GM12891 (cell line): Measurements from ENCODE around the gene FHL2.
A peak's percentile ranks its signal among the peaks of the same experiment; 100 is the strongest.
"Not testable (repeated sequence)": the region's sequence is repeated elsewhere in the genome, so short reads cannot be mapped to it uniquely, and the experiment has no call there.

Experiments
- DNase-seq: peaks from one replicate; pipeline ENCODE4 v3.0.0; 2011; ENCODE audit warnings: low spot score; ENCODE audit not compliant: insufficient read length
- FAIRE-seq: peaks from 2 replicates; lab custom pipeline; 2011; peaks lifted over from hg19 to GRCh38; lab: Jason Lieb, UNC
- PAX5 ChIP-seq: IDR thresholded peaks from 2 replicates; pipeline ENCODE4 v1.6.1; 2011; ENCODE audit warnings: low read length, moderate library complexity, mild to moderate bottlenecking; ENCODE audit not compliant: insufficient read depth, severe bottlenecking
- POLR2A ChIP-seq: IDR thresholded peaks from 2 replicates; pipeline ENCODE4 v1.6.1; 2011; ENCODE audit warnings: low read depth, low read length, control low read depth
- POLR2AphosphoS5 ChIP-seq: IDR thresholded peaks from 2 replicates; pipeline ENCODE4 v1.6.1; 2011; ENCODE audit warnings: low read depth, low read length, control low read depth
- POU2F2 ChIP-seq: IDR thresholded peaks from 2 replicates; pipeline ENCODE4 v1.6.1; 2011; ENCODE audit warnings: low read depth, mild to moderate bottlenecking, control low read depth, low read length, moderate library complexity
- SPI1 ChIP-seq: IDR thresholded peaks from 2 replicates; pipeline ENCODE4 v1.6.1; 2011; ENCODE audit warnings: low read depth, low read length, control low read depth
- TAF1 ChIP-seq: IDR thresholded peaks from 2 replicates; pipeline ENCODE4 v1.6.1; 2011; ENCODE audit warnings: low read depth, low read length, control low read depth

FHL2 gene

GRCh38 chr2:105329561-105330495, 69.0 kb downstream of the FHL2 start, which contains the start of gene TGFBRAP1:
Gene TGFBRAP1, minus strand, starts transcription at chr2:105329735. Its CDS starts 21,434 bp downstream, at chr2:105308301.
- DNase-seq = peak; percentile 66
- TF ChIP-seq TAF1 (0 out of 2 replicates have a peak, but pooled peaks have one; percentile 24), POLR2A (peak; percentile 56; the same call in 1 of the 2 replicates), SPI1 (no peak), PAX5 (no peak), POLR2AphosphoS5 (no peak), POU2F2 (no peak)
- no peak for FAIRE-seq

- DNase-seq = no peak
- TF ChIP-seq PAX5 (no peak), POU2F2 (no peak), POLR2AphosphoS5 (no peak), POLR2A (no peak), TAF1 (no peak), SPI1 (no peak)
- peak; percentile 54 for FAIRE-seq
Observed at GRCh38 chr2:105329197-105329554, 69.7 kb downstream of the FHL2 start.

GRCh38 chr2:105328281-105329196, 70.3 kb downstream of the FHL2 start:
- DNase-seq = no peak
- no peak for TF ChIP-seq POLR2AphosphoS5
- TF ChIP-seq POU2F2 = no peak
- TF ChIP-seq TAF1 = no peak
- TF ChIP-seq PAX5 = no peak
- TF ChIP-seq POLR2A = no peak
- no peak for TF ChIP-seq SPI1
- FAIRE-seq = peak; percentile 78

DNA sequence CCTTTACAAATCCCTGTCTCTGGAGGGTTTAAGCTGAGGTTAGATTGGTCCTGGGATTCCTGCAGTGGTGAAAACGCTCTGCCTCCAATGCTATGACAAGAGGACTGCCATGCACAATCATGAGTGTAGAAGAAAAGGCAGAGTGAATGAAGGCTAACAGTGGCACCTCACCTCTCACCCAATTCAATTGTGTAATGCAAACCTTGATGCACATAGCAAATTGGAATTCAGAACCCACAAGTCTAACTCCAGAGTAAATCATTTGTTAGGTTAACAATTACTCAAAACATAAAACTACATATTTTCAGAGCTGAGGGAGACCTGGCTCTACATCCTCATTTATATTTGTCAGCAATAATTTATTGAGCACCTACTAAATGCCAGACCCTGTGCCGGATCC, 71.2 kb downstream of the FHL2 start:
- TF ChIP-seq SPI1 (no peak), TAF1 (no peak), POU2F2 (no peak), POLR2A (no peak), POLR2AphosphoS5 (no peak), PAX5 (no peak)
- no peak for DNase-seq
- no peak for FAIRE-seq

- DNase-seq, FAIRE-seq: not testable (repeated sequence)
Observed at GRCh38 chr2:105327271-105327670, 71.6 kb downstream of the FHL2 start.

GRCh38 chr2:105325389-105325963, 73.4 kb downstream of the FHL2 start:
- TF ChIP-seq PAX5 = no peak
- TF ChIP-seq SPI1 = no peak
- TF ChIP-seq POLR2AphosphoS5 = no peak
- TF ChIP-seq POU2F2 = no peak
- TF ChIP-seq TAF1 = no peak
- TF ChIP-seq POLR2A = no peak
- no peak for DNase-seq
- peak; percentile 47 for FAIRE-seq

DNA sequence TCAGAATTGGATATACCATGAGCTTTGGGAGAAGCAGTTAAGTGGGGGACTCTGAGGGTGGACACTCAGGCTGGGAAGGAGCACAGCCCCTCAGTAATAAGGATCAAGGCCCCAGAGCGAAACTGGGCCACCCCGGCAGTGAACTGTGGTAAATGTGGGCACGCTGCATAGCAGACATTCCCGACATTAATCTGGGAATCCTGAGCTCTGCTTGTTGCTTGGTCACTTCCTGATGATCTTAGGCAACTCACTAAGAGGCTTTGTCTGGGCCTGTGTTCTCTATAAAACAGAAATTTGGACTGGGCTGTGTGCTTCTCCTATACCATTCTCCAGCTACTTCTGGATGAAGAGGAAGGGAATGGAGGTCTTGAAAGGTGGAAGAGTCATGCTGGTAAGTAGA, 74.1 kb downstream of the FHL2 start:
- no peak for DNase-seq
- TF ChIP-seq SPI1 = no peak
- TF ChIP-seq POLR2AphosphoS5 = no peak
- TF ChIP-seq POLR2A = no peak
- TF ChIP-seq PAX5 = no peak
- no peak for TF ChIP-seq TAF1
- no peak for TF ChIP-seq POU2F2
- no peak for FAIRE-seq

DNA sequence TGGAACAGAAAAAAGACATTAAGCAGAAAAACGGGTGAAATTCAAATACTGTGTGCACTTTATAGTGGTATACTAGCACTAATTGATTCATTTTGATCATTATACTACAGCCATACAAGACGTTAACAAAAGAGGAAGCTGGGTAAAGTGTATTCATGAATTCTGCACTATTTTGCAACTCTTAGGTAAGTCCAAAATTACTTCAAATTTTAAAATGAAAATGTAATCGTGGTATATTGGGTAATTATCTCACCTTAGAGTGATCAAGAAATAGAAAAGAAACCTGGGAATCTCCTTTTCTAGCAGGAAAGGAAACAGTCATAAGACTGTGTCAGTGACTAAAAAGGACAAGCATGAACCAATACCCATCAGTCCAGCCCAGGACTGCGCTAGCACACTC, 74.8 kb downstream of the FHL2 start:
- no peak for TF ChIP-seq PAX5
- TF ChIP-seq SPI1 = no peak
- no peak for TF ChIP-seq POU2F2
- no peak for TF ChIP-seq TAF1
- no peak for TF ChIP-seq POLR2AphosphoS5
- TF ChIP-seq POLR2A = no peak
- no peak for FAIRE-seq
- no peak for DNase-seq

DNA sequence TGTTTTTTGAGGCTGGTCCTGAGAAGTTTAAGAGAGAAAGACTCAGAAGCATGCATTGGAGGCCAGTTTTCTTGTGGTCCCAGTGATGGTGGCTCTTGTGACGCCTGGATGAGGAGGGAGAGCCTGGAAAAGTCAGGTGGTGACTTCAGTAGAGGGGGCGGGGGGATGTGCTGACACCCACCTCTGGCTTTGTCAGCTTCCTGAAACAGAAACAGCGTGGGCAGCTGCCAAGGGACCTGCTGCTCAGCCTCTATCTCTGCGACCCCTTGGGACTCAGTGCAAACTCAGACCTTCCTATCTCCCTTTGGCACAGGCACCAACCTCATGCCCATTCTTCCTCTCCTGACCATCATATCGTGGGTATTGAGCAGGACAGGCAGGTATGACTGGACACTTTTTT, 75.7 kb downstream of the FHL2 start:
- FAIRE-seq = no peak
- TF ChIP-seq SPI1 (no peak), POLR2A (no peak), TAF1 (no peak), POLR2AphosphoS5 (no peak), POU2F2 (no peak), PAX5 (no peak)
- no peak for DNase-seq
